Neural progenitor cell (in vitro differentiated cells): ENCODE data around the gene ZBTB20. TPM values are rescaled to one million over a fixed set of nuclear protein-coding genes. Genes with fewer than 3 reads are reported as not detected.

Experiments used
- DNase-seq: peaks from one replicate; pipeline ENCODE4 v3.0.0-alpha.2; 2016; ENCODE audit warnings: low spot score
- H2AFZ ChIP-seq: fragments of 200-600 bp; sonication (generic); replicated peaks from 2 replicates; pipeline ENCODE4 v1.6.1; 2016; ENCODE audit warnings: antibody characterized with exemption
- H3F3A ChIP-seq: fragments of 200-600 bp; sonication (generic); 2 replicates; pipeline ENCODE4 v1.6.1; 2016; ENCODE audit warnings: antibody characterized with exemption, low read depth
- H3K27ac ChIP-seq: fragments of 200-600 bp; sonication (generic); 2 replicates; pipeline ENCODE4 v1.5.1; 2016; ENCODE audit warnings: mild to moderate bottlenecking
- H3K27me3 ChIP-seq: fragments of 200-600 bp; sonication (generic); 2 replicates; pipeline ENCODE4 v1.6.1; 2016; ENCODE audit warnings: mild to moderate bottlenecking, moderate library complexity
- H3K36me3 ChIP-seq: fragments of 200-600 bp; sonication (generic); 2 replicates; pipeline ENCODE4 v1.5.1; 2016
- H3K4me1 ChIP-seq: fragments of 200-600 bp; sonication (generic); 2 replicates; pipeline ENCODE4 v1.6.1; 2016; ENCODE audit warnings: mixed run types
- H3K4me2 ChIP-seq: fragments of 200-600 bp; sonication (generic); 2 replicates; pipeline ENCODE4 v1.6.1; 2016
- H3K4me3 ChIP-seq: fragments of 200-600 bp; sonication (generic); 2 replicates; pipeline ENCODE4 v1.5.1; 2016
- H3K79me2 ChIP-seq: fragments of 200-600 bp; sonication (generic); 2 replicates; pipeline ENCODE4 v1.6.1; 2016; ENCODE audit warnings: low read depth
- H3K9ac ChIP-seq: fragments of 200-600 bp; sonication (generic); 2 replicates; pipeline ENCODE4 v1.6.1; 2016
- H3K9me3 ChIP-seq: fragments of 200-600 bp; sonication (generic); 2 replicates; pipeline ENCODE4 v1.5.1; 2016; ENCODE audit warnings: low read depth
- H4K20me1 ChIP-seq: fragments of 200-600 bp; sonication (generic); 2 replicates; pipeline ENCODE4 v1.6.1; 2016; ENCODE audit warnings: low read depth
- H3K27ac Mint-ChIP-seq: 3 replicates; pipeline ENCODE4 v1.8.0; 2021; ENCODE audit warnings: mixed read lengths
- H3K27me3 Mint-ChIP-seq: 2 replicates; pipeline ENCODE4 v1.8.0; 2022; ENCODE audit warnings: low read depth, mild to moderate bottlenecking, inconsistent platforms, moderate library complexity, mixed read lengths; ENCODE audit not compliant: insufficient read depth
- H3K36me3 Mint-ChIP-seq: 3 replicates; pipeline ENCODE4 v1.8.0; 2021; ENCODE audit warnings: mixed read lengths
- H3K4me1 Mint-ChIP-seq: 3 replicates; pipeline ENCODE4 v1.8.0; 2021; ENCODE audit warnings: mixed read lengths
- H3K4me3 Mint-ChIP-seq: 3 replicates; pipeline ENCODE4 v1.8.0; 2021; ENCODE audit warnings: mild to moderate bottlenecking, moderate library complexity, mixed read lengths
- H3K9me3 Mint-ChIP-seq: 3 replicates; pipeline ENCODE4 v1.8.0; 2020; ENCODE audit warnings: mixed read lengths
- EZH2 ChIP-seq: fragments of 200-600 bp; sonication (generic); IDR thresholded peaks from 2 replicates; pipeline ENCODE4 v1.6.1; 2017; ENCODE audit warnings: antibody characterized with exemption, mild to moderate bottlenecking, moderate library complexity
- EZH2phosphoT487 ChIP-seq: fragments of 200-600 bp; sonication (generic); IDR thresholded peaks from 2 replicates; pipeline ENCODE4 v1.6.1; 2017; ENCODE audit warnings: antibody characterized with exemption
- total RNA-seq: library from RNA; depleted of rRNA; stranded (reverse); fragments of >200 nt; gene quantifications from 2 replicates; pipeline ENCODE4 v1.2.3, GENCODE V29; 2015; ENCODE audit warnings: low replicate concordance
- TF ChIP-seq, protein P1 (sequence below): fragments of 200-600 bp; sonication (generic); IDR thresholded peaks from 2 replicates; pipeline ENCODE4 v1.5.1; 2017; ENCODE audit warnings: antibody characterized with exemption, mild to moderate bottlenecking

The ZBTB20 gene
- total RNA-seq, 1 donor from 2014 or later, result 1.9 TPM

DNA sequence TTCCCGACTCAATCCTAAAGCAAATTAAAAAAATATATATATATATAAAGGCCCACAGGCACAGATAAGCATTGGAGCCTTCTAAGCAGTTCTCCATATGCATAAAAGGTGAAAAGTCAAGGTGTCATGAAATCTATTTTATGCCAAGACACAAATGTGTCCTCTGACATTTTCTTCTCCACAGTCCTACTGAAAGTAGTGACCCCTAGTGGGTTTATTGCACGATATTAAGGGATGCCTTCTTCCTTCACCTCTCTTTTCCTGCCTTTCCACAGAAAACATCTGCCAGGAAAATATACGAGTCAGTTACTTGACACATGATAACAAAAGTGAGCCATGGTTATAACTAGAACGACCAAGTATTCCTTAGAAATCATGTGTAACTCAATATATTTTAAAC lies 550.1 kb downstream of the ZBTB20 start:
- no peak for DNase-seq
- Histone ChIP-seq H3F3A (no peaks in the 10 kb centered on the region), H2AFZ (no peak overlapping the region), H3K79me2 (no peaks in the 10 kb centered on the region), H3K4me3 (no peak overlapping the region), H3K9me3 (no peaks in the 10 kb centered on the region), H3K4me2 (no peak overlapping the region), H3K4me1 (no peaks in the 10 kb centered on the region), H4K20me1 (no peaks in the 10 kb centered on the region), H3K27me3 (no peaks in the 10 kb centered on the region), H3K9ac (no peak overlapping the region), H3K36me3 (no peaks in the 10 kb centered on the region), H3K27ac (no peak overlapping the region)
- Mint-ChIP-seq H3K27ac (no peak overlapping the region), H3K4me1 (no peaks in the 10 kb centered on the region), H3K27me3 (no peaks in the 10 kb centered on the region), H3K9me3 (no peaks in the 10 kb centered on the region), H3K36me3 (no peaks in the 10 kb centered on the region), H3K4me3 (no peak overlapping the region)
- TF ChIP-seq EZH2, result no peak
- TF ChIP-seq EZH2phosphoT487, result no peak
- TF ChIP-seq, protein P1, sequence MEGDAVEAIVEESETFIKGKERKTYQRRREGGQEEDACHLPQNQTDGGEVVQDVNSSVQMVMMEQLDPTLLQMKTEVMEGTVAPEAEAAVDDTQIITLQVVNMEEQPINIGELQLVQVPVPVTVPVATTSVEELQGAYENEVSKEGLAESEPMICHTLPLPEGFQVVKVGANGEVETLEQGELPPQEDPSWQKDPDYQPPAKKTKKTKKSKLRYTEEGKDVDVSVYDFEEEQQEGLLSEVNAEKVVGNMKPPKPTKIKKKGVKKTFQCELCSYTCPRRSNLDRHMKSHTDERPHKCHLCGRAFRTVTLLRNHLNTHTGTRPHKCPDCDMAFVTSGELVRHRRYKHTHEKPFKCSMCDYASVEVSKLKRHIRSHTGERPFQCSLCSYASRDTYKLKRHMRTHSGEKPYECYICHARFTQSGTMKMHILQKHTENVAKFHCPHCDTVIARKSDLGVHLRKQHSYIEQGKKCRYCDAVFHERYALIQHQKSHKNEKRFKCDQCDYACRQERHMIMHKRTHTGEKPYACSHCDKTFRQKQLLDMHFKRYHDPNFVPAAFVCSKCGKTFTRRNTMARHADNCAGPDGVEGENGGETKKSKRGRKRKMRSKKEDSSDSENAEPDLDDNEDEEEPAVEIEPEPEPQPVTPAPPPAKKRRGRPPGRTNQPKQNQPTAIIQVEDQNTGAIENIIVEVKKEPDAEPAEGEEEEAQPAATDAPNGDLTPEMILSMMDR, result peak; percentile 37

DNA sequence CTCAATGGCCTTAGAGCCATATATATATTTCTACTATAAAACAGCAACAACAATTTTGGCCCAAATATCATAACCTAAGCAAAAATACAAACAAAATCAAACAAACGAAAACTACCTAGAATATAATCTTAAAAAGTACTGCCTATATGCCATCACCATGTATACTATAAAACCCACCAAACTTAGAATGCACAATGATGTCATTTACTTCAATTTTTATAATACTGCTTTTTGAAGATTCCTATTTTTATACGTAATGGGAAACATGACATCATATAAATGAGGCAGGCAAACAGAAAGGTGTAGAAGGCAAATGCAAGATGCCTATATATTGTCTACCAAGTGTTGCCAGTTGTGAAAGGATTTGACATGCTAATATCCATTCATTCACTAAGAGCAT lies 550.9 kb downstream of the ZBTB20 start:
- no peaks in the 10 kb centered on the region for H3K36me3 Mint-ChIP-seq
- Histone ChIP-seq H3K9me3 (no peaks in the 10 kb centered on the region), H3K4me3 (no peak overlapping the region), H3K9ac (no peak overlapping the region), H3K79me2 (no peaks in the 10 kb centered on the region), H3K27me3 (no peaks in the 10 kb centered on the region), H3K4me1 (no peaks in the 10 kb centered on the region), H3K27ac (no peak overlapping the region), H3K4me2 (no peak overlapping the region), H4K20me1 (no peaks in the 10 kb centered on the region), H3F3A (no peaks in the 10 kb centered on the region), H2AFZ (no peak overlapping the region), H3K36me3 (no peaks in the 10 kb centered on the region)
- no peaks in the 10 kb centered on the region for H3K4me1 Mint-ChIP-seq
- H3K9me3 Mint-ChIP-seq, result no peaks in the 10 kb centered on the region
- H3K4me3 Mint-ChIP-seq, result no peak overlapping the region
- TF ChIP-seq EZH2phosphoT487, result no peak
- no peaks in the 10 kb centered on the region for H3K27me3 Mint-ChIP-seq
- H3K27ac Mint-ChIP-seq, result no peak overlapping the region
- DNase-seq, result no peak

DNA sequence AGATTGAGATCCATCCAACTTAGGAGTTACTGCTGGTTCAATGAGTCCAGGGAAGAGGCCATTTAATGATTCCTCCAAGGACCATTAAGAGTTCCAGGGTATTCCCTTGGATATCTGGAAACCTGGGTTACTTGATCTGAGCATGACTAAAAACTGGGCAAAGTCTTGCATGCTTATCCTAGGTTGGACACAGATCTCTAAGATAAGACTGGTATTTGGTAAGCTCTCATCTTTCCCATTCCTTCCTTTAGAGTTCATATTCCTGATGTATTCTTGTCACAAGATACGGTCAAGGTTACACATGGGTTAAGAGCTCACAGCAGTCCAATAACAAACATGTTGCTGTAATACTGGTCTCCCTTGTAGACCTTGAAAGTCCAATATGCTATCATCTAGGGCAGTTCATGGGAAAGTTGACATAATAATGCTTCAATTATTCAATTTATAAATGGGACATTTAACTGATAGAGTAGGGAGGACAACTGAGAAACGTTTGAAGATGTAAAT lies 551.5 kb downstream of the ZBTB20 start:
- H3K36me3 ChIP-seq, result no peaks in the 10 kb centered on the region
- no peak overlapping the region for H3K27ac ChIP-seq
- no peaks in the 10 kb centered on the region for H3F3A ChIP-seq
- H3K9ac ChIP-seq, result no peak overlapping the region
- Mint-ChIP-seq H3K27me3 (no peaks in the 10 kb centered on the region), H3K9me3 (no peaks in the 10 kb centered on the region), H3K36me3 (no peaks in the 10 kb centered on the region), H3K27ac (no peak overlapping the region), H3K4me3 (no peak overlapping the region), H3K4me1 (no peaks in the 10 kb centered on the region)
- H3K4me2 ChIP-seq, result no peak overlapping the region
- DNase-seq, result no peak
- H3K4me1 ChIP-seq, result no peaks in the 10 kb centered on the region
- no peaks in the 10 kb centered on the region for H3K9me3 ChIP-seq
- no peak overlapping the region for H3K4me3 ChIP-seq
- TF ChIP-seq EZH2phosphoT487, result no peak
- no peak for TF ChIP-seq EZH2
- TF ChIP-seq, protein P1, result no peak
- H3K27me3 ChIP-seq, result no peaks in the 10 kb centered on the region
- H3K79me2 ChIP-seq, result no peaks in the 10 kb centered on the region
- no peaks in the 10 kb centered on the region for H4K20me1 ChIP-seq
- no peak overlapping the region for H2AFZ ChIP-seq

DNA sequence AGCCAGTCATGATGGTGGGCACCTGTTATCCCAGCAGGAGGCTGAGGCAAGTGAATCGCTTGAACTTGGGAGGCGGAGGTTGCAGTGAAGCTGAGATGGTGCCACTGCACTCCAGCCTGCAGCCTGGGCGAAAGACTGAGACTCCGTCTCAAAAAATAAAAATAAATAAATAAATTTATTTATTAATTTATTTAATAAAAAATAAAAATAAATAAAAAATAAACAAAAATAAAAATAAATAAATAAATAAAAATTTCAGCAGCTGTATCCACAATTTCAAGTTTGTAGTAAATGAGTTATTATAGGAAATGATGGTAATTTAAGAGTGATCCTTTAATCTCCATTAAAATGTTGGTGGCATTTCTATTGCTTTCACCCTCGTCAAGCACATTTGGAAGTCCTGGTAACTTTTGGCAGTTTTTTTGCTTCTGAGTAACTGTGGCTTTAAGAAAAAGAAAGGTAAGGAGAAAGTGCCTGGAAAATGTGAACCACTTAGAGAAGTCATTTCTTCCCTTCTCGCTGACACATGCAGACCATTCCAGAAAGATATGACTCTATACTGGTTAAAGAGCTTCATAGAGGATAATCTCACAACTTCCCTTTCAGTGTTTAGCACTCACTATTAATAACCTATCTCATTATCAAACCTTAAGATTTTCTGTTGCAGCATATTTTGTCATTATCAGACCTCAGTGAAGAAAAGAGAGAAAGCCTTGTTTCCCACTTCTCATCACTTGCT lies 556.6 kb downstream of the ZBTB20 start:
- Histone ChIP-seq H3K27me3 (no peaks in the 10 kb centered on the region), H3K4me2 (no peak overlapping the region), H3K36me3 (no peaks in the 10 kb centered on the region), H3F3A (no peaks in the 10 kb centered on the region), H3K9ac (no peak overlapping the region), H3K4me3 (no peak overlapping the region), H3K9me3 (no peaks in the 10 kb centered on the region), H3K4me1 (no peaks in the 10 kb centered on the region), H3K27ac (no peak overlapping the region), H2AFZ (no peak overlapping the region), H4K20me1 (no peaks in the 10 kb centered on the region), H3K79me2 (no peaks in the 10 kb centered on the region)
- Mint-ChIP-seq H3K9me3 (no peaks in the 10 kb centered on the region), H3K27me3 (no peaks in the 10 kb centered on the region), H3K27ac (no peak overlapping the region), H3K36me3 (no peaks in the 10 kb centered on the region), H3K4me3 (no peak overlapping the region), H3K4me1 (peaks cover 8% of the 10 kb centered on the region)
- TF ChIP-seq EZH2 (no peak), EZH2phosphoT487 (no peak)
- TF ChIP-seq, protein P1, result no peak
- DNase-seq, result no peak
